ENCODE measurements around the gene SDK1.
"Not testable (repeated sequence)": the region's sequence is repeated elsewhere in the genome, so short reads cannot be mapped to it uniquely, and the experiment has no call there.

Gene SDK1

GRCh38 chr7:4302203-4302905 lies 1001.3 kb downstream of the SDK1 start:
- ChIA-PET CTCF (no interaction called here), POLR2A (no interaction called here)
- no peak for DNase-seq (ENCODE audit: extremely low spot score)
- TF ChIP-seq ARNT (IDR thresholded peaks at IDR 0.05) (no peak), LEF1 (IDR thresholded peaks at IDR 0.05; ENCODE audit: borderline replicate concordance) (no peak), FOXA1 (IDR thresholded peaks at IDR 0.05) (no peak), ELF4 (IDR thresholded peaks at IDR 0.05) (no peak), FOXM1 (IDR thresholded peaks at IDR 0.05; ENCODE audit: borderline replicate concordance) (no peak), FOXK2 (IDR thresholded peaks at IDR 0.05) (no peak), NFRKB (IDR thresholded peaks at IDR 0.05) (no peak), ZNF384 (IDR thresholded peaks at IDR 0.05) (no peak), L3MBTL2 (conservative IDR thresholded peaks at IDR 0.05) (no peak), SUZ12 (IDR thresholded peaks at IDR 0.05) (no peak), BHLHE40 (IDR thresholded peaks at IDR 0.05; ENCODE audit: borderline replicate concordance) (no peak), TARDBP (IDR thresholded peaks at IDR 0.05) (no peak), SP1 (IDR thresholded peaks at IDR 0.05) (no peak), HDGF (IDR thresholded peaks at IDR 0.05; ENCODE audit: borderline replicate concordance) (no peak), CTBP1 (IDR thresholded peaks at IDR 0.05; ENCODE audit: borderline replicate concordance) (no peak)
- TF ChIP-seq, protein P1, sequence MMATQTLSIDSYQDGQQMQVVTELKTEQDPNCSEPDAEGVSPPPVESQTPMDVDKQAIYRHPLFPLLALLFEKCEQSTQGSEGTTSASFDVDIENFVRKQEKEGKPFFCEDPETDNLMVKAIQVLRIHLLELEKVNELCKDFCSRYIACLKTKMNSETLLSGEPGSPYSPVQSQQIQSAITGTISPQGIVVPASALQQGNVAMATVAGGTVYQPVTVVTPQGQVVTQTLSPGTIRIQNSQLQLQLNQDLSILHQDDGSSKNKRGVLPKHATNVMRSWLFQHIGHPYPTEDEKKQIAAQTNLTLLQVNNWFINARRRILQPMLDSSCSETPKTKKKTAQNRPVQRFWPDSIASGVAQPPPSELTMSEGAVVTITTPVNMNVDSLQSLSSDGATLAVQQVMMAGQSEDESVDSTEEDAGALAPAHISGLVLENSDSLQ (IDR thresholded peaks at IDR 0.05) = no peak

- CTCF ChIA-PET = no interaction called here
- DNase-seq (ENCODE audit: extremely low spot score) = no peak
- TF ChIP-seq CTBP1 (IDR thresholded peaks at IDR 0.05; ENCODE audit: borderline replicate concordance) (no peak), BHLHE40 (IDR thresholded peaks at IDR 0.05; ENCODE audit: borderline replicate concordance) (no peak), NFRKB (IDR thresholded peaks at IDR 0.05) (no peak), FOXK2 (IDR thresholded peaks at IDR 0.05) (no peak), FOXA1 (IDR thresholded peaks at IDR 0.05) (no peak), SP1 (IDR thresholded peaks at IDR 0.05) (no peak), LEF1 (IDR thresholded peaks at IDR 0.05; ENCODE audit: borderline replicate concordance) (no peak), ELF4 (IDR thresholded peaks at IDR 0.05) (no peak), FOXM1 (IDR thresholded peaks at IDR 0.05; ENCODE audit: borderline replicate concordance) (no peak), L3MBTL2 (conservative IDR thresholded peaks at IDR 0.05) (no peak), TARDBP (IDR thresholded peaks at IDR 0.05) (no peak), ARNT (IDR thresholded peaks at IDR 0.05) (no peak), HDGF (IDR thresholded peaks at IDR 0.05; ENCODE audit: borderline replicate concordance) (no peak), ZNF384 (IDR thresholded peaks at IDR 0.05) (no peak), SUZ12 (IDR thresholded peaks at IDR 0.05) (no peak)
- TF ChIP-seq, protein P1 (IDR thresholded peaks at IDR 0.05) = no peak
- POLR2A ChIA-PET = no interaction called here
These were observed 1006.5 kb downstream of the SDK1 start for GRCh38 chr7:4307316-4308204.

DNA sequence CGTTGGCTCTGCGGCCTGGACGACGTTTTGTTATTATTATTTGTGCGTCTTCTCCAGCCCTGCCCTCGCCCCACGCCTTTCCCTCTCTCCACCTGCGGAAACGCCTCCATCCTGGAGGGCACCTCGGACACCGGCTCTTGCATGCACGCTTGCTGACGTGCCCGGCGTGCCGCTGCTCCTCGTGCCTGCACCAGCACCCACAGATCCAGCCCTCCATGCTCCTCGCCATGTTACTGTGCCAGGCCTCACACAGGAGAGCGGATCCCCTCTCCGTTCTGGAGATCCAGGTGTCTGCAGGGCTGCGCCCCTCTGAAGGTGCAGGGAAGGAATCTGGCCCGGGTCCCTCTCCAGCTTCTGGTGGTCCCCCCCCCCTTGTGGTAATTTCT lies 1007.1 kb downstream of the SDK1 start:
- TF ChIP-seq FOXM1 (IDR thresholded peaks at IDR 0.05; ENCODE audit: borderline replicate concordance) (no peak), L3MBTL2 (conservative IDR thresholded peaks at IDR 0.05) (no peak), ARNT (IDR thresholded peaks at IDR 0.05) (no peak), SP1 (IDR thresholded peaks at IDR 0.05) (no peak), CTBP1 (IDR thresholded peaks at IDR 0.05; ENCODE audit: borderline replicate concordance) (no peak), HDGF (IDR thresholded peaks at IDR 0.05; ENCODE audit: borderline replicate concordance) (no peak), FOXK2 (IDR thresholded peaks at IDR 0.05) (no peak), LEF1 (IDR thresholded peaks at IDR 0.05; ENCODE audit: borderline replicate concordance) (no peak), ZNF384 (IDR thresholded peaks at IDR 0.05) (no peak), FOXA1 (IDR thresholded peaks at IDR 0.05) (no peak), TARDBP (IDR thresholded peaks at IDR 0.05) (no peak), ELF4 (IDR thresholded peaks at IDR 0.05) (no peak), NFRKB (IDR thresholded peaks at IDR 0.05) (no peak), BHLHE40 (IDR thresholded peaks at IDR 0.05; ENCODE audit: borderline replicate concordance) (no peak), SUZ12 (IDR thresholded peaks at IDR 0.05) (no peak)
- TF ChIP-seq, protein P1 (IDR thresholded peaks at IDR 0.05) = no peak
- CTCF ChIA-PET = no interaction called here
- POLR2A ChIA-PET = no interaction called here
- no peak for DNase-seq (ENCODE audit: extremely low spot score)

GRCh38 chr7:4313911-4314310 lies 1012.9 kb downstream of the SDK1 start:
- POLR2A ChIA-PET; DNase-seq (ENCODE audit: extremely low spot score); CTCF ChIA-PET: not testable (repeated sequence)

DNA sequence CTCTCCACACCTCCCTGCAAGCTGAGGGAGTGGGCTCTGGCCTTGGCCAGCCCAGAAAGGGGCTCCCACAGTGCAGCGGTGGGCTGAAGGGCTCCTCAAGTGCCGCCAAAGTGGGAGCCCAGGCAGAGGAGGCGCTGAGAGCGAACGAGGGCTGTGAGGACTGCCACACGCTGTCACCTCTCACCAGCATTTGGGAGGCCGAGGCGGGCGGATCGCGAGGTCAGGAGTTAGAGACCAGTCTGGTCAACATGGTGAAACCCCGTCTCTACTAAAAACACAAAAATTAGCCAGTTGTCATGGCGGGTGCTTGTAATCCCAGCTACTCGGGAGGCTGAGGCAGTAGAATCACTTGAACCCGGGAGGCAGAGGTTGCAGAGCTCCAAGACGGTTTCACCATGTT lies 1013.3 kb downstream of the SDK1 start:
- DNase-seq (ENCODE audit: extremely low spot score); POLR2A ChIA-PET; CTCF ChIA-PET: not testable (repeated sequence)
